Posterior cingulate gyrus (tissue), 11 donors: ENCODE data around the gene POLR1A.
A peak's percentile ranks its signal among the peaks of the same experiment; 100 is the strongest.

ENCODE experiments used
- DNase-seq, 10 donors: peaks; one replicate each; pipeline versions ENCODE4 v3.0.0 to v3.0.0-alpha.2; 2020 to 2021; ENCODE audit warnings: mixed read lengths in 3 of 10
- intact Hi-C: fragments of 100-400 bp; cut with DNase I; formaldehyde crosslinking; loops from one replicate; pipeline ENCODE4 v1.15.1; 2023

POLR1A gene

DNA sequence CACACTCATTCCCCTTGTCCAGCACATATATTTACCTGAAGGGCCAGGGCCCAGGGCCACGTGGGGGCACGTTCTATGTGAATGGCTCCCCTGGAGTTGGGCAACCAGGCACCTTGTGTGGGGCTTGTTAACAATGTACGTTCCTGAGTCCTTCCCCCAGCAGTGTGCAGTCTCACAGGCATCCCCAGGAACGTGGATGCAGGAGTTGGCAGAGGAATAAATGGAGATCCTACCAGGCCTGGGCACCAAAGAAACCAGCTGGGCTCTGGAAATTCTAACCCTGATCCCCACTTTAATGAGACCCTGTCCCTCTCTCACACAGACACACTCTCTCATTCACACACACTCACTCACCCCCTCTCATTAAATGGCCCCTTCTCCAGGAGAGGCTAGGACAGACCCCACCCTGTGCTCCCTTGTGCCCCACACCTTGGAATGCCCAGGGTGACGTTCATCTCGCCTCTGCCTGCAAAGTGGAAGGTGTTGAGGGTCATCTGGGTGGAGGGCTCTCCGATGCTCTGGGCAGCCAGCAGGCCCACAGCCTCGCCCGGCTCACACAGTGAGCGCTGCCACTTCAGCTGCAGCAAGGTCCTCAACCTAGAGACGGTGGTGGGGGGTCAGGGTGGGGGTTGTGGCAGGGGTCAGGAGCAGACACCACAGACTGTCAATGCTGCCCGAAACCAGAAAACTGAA is 65.6 kb downstream of the POLR1A start:
- intact Hi-C loops, result loop anchor here (5.0 kb wide), 1 partner anchor 37 kb away; no protein-coding TSS in a partner anchor
- peak in 3 of 10 donors; percentile 2 to 59 (median 15) for DNase-seq

DNA sequence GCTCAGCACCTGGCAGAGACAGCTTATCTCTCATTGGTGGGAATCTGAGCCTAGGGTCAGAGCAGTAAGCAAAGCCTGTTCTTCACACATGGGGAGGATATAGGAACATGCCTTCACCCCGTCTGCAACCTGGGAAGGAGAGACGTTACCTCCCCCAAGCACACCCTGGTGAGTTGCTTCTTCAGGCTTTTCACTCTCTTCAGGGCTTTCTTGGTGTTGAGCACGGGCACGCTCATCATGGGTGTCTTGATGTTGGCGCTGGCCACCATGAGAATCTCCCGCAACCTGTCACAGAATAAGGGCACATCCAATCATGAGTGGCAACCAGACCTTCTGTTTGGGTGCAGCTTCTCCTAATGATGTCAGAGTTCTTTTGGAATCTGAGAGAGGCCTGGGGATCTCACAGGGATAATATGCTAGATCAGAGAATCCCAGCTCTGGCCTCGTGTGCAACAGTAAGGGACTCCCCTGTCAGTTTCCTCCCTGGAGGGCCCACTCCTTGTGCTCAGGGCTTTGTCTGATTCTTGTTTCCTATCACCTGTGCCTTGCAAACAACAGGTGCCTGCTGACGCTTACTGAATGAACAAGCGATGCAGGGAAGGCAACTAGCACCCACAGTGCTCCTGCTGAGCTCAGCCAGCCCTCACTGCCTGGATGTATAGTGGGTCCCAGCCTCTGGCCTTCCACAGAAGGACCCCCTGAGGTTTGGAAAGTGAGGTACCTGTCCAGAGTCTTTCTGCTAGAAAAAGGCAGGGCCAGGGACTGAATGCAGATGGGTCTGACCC is 66.3 kb downstream of the POLR1A start:
- intact Hi-C loops, result loop anchor here (5.0 kb wide), 1 partner anchor 38 kb away; no protein-coding TSS in a partner anchor
- peak in 2 of 10 donors; percentile 7 to 31 for DNase-seq

DNA sequence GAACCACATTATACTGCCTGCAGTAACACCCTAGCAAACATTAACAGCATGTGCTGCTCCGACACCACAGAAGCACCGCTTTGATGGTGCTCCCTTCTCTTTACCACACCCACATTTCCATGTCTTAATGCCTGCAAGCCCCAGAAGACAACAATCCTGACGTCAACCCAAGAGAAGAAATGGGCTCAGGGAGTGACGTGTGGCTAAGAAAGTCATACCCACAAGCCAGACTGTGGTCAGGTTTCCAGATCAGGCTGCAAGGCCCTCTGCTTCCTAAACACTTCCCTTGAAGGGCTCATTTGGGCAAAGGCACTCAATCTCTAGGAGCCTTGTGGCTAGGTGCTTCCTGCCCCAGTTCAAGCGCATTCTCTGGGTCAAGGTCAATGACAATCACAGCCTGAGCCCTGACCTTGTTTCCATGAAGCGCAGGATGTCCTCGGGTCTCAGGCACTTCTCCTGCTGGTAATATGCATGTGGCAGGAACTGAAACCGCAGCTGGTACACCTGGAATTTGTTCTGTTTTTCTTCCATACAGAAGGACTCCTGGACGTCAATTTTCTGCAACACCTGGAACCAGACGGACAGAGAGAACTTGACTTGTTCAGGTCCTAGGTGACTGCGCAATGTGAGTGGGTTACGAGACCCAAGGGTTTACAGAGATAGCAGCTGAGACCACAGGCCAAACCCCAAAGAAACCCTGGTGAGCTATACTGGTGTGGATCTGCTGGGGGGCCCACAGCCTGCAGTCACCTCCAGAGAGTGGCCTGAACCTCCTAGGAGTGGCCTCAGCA is 67.2 kb downstream of the POLR1A start:
- intact Hi-C loops, result loop anchor here (5.0 kb wide), 1 partner anchor 39 kb away; no protein-coding TSS in a partner anchor
- peak in 3 of 10 donors; percentile 16 to 81 (median 32) for DNase-seq

DNA sequence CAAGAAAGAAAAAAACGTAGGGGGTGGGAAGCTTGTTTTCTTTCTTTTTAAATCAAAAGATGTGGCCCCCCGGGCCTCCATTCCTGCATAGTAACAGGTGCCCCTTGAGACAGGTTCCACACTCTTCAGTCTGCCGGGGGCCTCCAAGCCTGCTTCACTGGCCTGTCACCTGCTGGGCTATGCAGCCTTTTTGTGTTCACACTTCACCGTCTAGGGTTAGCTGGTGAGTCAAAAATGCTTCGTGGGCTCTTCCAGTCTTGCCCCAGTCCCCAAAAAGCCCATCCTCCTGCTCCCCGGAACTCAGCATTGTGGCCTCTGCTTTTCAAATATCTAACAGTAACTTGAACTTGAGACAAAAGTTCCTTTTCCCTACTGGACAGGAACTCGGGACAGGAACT is 67.9 kb downstream of the POLR1A start:
- DNase-seq, result peak in 3 of 10 donors; percentile 13 to 61 (median 50)
- intact Hi-C loops, result loop anchor here (2.0 to 5.0 kb wide), 2 partner anchors 40 to 149 kb away; partner anchors contain the start of gene ST3GAL5

DNA sequence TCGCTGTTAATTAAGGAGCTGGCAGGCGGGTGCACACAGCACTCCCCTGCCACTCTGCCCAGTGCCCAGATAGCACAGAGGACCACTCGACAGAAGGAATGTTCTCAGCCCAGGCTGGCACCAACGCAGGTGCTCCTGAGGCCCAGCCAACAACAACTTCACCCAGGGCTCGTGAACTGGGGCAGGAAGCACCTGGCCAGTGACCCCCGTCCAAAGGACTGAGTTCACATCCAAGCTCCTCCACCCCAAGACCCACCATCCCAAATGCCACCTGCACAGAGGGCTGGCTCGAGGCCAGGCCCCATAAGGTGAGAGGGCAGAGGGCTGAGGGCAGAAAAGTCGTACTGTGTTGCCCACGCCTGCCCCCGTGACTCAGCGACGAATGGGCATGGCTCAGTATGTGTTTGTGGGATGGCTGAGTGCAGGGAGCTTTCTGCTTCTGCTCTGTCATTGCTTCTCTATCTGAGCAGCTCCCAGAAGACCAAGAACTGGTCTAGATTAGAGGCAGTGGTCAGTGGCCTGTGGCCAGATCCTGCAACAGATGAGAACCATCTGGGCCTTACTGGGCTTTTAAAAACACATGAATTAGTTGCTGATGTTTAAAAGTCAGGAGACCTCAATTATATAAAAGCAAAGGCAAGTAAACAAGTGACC is 68.4 kb downstream of the POLR1A start:
- intact Hi-C loops, result loop anchor here (2.0 to 5.0 kb wide), 2 partner anchors 40 to 148 kb away; partner anchors contain the start of gene ST3GAL5
- DNase-seq, result peak in 3 of 10 donors; percentile 18 to 79 (median 64)

DNA sequence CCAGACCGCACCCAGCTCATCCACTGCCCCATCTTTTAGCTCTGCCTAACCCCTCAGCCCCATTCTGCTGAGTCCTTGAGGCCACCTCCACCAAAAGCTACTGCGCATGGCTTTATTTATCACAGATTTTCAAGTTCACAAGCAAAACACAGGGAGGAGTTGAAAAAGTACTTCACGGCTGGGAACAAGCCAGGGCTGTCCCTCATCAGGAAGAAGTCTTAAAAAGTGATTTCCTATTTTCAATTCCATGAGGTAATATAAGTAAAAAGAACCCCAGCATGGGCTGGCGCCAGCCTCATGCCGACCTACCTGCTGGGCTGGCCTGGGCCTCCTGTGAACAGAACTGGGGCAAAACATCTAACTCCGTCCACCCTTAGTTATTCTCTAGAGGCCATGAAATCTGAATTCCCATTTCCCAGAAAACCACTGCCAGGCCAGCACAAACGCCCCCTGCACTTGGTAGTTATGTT is 69.0 kb downstream of the POLR1A start:
- DNase-seq, result no peak
- intact Hi-C loops, result loop anchor here (2.0 to 5.0 kb wide), 2 partner anchors 41 to 148 kb away; partner anchors contain the start of gene ST3GAL5

DNA sequence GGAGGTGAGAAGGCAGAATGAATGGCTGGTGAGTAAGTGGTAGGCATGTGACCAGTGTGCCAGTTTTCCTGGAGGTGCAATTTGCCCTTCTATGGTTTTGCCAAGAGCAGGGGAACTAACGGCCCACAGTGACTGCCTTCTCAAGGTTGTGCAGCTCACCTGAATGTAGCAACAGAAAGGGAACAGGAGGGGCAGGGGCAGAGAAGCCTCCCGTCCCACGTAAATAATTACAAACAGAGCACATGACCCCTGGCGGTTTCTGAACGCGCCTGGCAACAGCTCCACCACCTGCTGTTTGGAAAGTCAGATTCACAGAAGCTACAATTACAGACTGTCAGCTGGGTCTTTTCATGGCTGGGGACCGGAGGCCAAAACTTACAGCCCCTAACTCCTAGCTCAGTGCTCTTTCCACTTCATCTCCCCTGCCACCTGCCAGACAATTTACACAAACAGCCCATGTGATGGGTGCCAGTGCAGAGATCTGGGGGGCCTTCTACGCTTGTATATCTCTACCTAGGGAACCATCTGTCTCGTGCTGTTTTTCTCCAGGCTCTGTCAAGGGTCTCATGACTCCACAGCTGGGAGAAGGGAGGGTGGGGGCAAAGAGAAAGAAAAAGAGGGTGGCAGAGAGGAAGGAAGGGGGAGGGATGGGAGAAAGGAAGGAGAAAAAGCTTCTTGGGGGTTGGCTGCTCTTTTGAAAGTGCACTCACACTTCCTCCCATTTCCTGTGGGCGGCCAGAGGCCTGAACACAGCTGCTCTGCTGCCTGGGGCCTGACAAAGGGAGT is 69.6 kb downstream of the POLR1A start:
- intact Hi-C loops, result loop anchor here (2.0 to 5.0 kb wide), 2 partner anchors 41 to 147 kb away; partner anchors contain the start of gene ST3GAL5
- DNase-seq, result peak in 9 of 10 donors; percentile 41 to 94 (median 58)

DNA sequence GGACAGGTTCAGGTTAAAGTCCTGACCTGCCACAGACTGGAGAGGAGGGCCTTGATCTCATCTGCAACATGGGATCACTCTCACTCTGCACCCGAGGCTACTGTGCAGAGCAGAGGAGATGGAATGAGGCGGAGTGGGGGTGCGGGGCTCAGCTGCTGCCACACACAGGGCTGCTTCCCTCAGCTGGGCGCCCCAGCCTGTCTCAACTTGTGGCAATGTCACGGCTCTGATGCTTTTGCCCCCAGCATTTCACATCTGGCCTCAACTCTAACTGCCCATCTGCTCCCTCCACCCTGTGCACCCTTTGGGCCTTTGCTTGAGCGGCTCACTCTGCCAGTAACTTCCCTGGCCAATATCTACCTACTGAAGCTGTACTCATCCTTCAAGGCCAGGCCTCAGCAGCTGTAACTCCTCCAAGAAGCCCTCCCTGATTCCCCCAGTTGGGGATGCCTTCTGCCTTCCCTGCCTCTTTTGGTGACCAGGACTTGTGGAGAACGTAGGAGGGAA is 70.3 kb downstream of the POLR1A start:
- peak in 3 of 10 donors; percentile 27 to 87 (median 69) for DNase-seq
- intact Hi-C loops, result loop anchor here (5.0 kb wide), 1 partner anchor 42 kb away; no protein-coding TSS in a partner anchor

DNA sequence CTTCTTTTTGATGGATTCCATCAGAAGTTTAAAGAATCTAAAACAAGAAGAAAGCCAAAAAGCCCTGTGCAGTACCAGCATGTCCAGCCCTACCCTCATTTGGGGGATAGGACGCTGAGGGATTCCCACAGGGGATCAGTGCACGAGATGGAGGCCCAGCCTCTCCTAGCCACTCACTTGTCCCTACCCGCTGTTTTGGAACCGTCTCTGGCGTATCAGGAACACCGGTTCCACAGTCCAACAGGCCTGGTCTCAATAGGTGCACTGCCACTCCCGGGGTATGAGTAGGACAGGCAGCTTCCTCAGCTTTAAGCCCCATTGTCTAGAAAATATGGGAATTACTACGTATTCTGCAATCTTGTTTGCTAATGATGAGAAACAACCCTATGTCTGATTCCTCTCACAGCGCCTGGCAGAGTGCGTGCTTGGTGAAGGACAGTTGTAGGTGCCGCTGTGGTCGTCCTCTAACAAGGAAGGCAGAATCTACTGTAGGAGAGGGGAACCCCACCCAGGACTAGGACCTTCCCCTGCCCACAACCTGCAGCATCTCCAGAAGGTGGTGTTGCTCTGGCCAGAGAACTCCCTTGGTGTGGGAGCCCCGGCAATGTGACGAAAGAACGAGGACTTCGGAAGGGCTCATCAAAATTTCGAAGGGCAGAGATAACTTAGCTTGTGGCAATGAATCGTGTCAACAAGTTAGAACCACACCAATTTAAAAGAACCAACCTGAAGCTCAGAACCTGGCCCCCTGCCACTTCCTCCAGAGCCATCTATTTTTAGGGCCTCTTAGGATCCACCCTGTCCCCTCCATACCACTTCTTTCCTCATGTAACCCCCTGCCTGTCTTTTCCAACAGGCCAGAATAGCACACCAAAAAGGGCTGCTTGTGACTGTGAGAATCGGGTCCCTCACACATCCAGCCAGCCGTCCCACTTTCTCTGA is 71.7 kb downstream of the POLR1A start:
- intact Hi-C loops, result no loop called here
- peak in 3 of 10 donors; percentile 51 to 73 (median 59) for DNase-seq

DNA sequence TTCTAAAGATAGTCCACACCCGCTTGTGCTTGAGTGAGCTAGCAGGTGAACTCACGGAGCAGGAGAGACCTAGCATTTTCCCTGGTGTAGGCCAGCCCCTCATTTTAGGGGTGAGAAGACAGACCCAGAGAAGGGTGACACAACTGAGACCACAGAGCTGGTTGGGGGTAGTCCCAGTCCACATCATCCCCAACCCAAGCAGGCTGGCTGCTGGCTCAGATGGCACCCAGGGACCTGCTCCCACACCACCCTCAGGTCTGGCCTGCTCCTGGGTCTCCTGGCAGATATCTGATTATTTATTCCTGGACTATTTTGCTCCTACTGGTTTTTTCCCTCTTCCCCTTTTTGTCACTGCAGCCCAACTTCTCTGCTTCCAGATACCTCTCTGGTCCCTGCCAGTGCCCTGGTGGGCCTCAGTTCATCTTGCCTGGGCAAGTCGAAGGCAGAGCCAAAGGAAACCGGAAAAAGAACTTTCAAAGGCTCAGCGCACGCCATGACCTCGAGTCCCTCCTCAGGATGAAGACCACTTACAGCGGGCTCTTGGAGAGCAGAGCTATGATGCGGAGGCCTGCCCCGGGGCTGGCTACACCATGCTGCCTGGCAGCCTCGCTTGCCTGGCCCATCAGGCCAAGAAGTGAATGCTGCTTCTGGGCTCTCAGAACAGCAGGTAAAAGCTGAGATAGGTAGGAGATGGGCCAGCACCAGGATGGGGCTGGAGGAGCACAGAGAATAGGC is 72.7 kb downstream of the POLR1A start:
- intact Hi-C loops, result no loop called here
- DNase-seq, result peak in 2 of 10 donors; percentile 16 to 65

DNA sequence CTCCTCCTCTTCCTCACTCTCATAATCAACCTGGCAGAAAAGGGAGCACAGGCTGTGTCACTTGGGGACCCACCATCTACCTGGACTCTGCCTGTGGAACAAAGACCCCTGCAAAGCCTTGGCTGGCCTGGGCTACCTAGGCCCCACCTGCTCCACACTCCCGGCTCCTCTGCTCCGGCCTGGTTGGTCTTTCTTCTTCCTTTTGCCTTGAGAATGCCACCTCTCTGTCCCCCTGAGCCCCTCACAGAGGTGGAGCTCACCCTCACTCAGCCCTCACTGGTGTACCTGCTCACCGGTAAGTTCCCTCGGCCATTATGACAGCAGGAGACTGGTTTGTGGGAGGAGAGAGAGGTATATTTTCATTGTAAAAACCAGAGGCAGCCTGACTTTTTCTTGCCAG is 74.1 kb downstream of the POLR1A start:
- DNase-seq, result peak in 3 of 10 donors; percentile 13 to 27 (median 20)
- intact Hi-C loops, result no loop called here

DNA sequence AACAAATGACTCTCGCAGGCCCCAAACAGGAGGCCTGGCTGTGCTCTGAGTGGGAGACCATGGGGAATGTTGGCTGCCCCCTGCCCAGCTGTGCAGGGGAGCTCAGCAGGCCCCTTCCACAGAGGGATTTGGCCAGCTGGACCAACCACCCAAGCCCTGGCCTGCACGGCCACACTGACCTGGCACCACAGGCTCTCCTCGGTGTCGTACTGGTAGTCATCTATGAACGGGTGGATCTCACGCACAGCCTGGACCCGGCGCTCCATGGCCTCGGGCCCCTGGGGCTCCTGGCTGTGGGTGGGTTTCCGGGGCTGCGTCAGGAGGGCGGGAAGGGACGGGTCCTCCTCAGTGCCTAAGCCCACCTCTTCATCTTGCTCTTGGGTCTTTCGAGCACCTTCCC is 74.5 kb downstream of the POLR1A start:
- peak in 1 of 10 donors; percentile 57 for DNase-seq
- intact Hi-C loops, result no loop called here

DNA sequence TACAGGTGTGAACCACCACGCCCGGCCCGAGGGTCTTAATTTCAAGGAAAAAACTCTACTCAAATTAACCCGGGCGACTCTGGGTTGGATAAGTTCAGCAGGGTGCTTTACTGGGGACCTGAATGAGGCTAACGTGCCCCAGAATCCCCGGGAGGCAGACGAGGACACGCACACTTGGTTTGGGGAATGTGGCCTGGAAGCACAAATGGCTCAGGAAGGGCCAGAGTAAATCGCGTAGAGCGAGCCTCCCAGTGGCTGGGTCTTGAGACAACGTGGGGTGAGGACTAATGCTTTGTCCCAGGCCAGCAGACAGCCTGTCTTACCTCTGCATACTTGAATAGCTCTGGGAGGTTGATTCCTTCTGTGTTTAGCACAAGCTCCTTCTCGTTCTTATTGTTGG is 75.8 kb downstream of the POLR1A start:
- peak in 1 of 10 donors; percentile 58 for DNase-seq
- intact Hi-C loops, result no loop called here

DNA sequence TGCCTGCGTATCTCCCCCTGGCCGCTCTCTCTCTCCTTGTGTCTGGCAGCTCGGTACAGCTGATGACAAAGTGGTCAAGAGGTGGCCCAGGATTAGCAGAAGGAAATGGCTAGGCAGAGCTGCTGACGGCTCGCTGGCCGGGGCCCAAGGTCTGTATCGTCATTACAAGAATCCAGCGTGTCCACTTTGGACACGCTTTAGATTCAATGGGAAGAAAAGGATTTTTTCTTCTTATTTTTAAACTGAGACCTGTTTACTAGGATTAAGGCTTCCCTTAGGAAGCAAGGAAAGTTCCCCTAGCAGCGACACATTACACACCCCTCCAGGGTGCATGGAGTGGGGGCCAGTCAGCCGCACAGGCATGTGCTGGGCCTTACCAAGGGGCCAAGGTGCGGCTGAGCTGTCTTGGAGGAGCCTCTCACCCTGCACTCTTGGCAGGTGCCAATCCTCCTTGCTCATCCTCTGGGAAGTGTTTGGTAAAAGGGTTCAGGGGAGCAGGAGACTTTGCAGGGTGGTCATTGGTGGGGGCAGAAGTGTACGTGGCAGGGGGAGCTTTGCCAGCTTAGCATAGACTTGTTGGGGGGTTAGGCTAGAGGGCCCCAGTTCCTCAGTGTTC is 76.8 kb downstream of the POLR1A start:
- intact Hi-C loops, result no loop called here
- DNase-seq, result peak in 2 of 10 donors; percentile 12 to 85

DNA sequence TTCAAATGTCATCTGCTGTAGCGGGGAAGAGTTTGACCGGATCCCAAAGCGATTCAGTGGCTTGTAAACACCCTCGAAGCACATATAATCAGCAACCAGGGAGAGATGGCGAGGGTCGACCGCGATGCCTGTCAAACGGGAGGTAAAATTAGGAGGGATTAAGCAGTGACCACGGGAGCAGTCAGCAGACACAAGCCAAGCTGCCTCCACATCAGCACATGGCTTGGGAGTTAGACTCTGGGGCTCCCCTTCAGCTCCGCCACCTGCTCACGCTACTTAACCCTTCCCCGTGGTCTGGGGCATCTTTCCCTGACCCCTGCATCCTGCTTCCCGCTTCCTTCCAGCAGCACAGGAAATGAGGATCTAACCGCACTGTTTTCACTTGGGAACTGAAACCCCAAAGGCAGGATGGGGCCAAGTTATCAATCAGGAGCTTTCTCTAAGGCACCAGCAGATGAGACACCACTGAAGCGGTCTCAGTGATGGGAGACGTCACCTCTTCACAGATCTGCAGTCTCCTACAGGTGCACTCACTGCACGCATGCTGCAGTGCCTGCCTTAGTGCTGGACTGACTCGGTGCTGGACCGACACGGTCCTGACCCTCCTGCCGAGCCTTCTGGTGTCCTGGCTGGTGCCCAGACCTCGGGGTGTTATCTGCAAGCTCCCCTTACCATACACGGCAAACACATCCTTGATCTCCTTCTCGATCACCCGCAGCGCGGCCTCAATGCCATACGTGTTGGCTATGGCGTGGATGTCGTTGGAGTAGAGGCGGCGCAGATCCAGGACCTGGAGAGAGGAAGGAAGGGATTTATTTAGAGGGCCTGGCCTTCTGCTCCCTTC is 77.5 kb downstream of the POLR1A start:
- DNase-seq, result peak in 1 of 10 donors; percentile 70
- intact Hi-C loops, result no loop called here
